Measurements from ENCODE around the gene ZNF473. TPM values are rescaled to one million over a fixed set of nuclear protein-coding genes. Genes with fewer than 3 reads are reported as not detected.

Gene ZNF473
- total RNA-seq, 1 experiment from 2014 or later: 10.0 TPM

DNA sequence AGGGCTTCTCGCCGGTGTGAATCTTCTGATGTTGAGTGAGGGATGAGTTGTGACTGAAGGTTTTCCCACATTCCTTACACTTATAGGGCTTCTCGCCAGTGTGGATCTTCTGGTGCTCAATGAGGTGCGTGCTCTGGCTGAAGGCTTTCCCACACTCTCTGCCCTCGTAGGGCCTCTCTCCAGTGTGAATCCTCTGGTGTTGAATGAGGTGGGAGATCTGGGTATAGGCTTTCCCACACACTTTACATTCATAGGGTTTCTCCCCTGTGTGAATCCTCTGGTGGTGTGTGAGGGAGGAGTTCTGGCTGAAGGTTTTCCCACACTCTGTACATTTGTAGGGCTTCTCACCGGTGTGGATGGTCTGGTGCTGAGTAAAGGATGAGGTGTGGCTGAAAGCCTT is 33.2 kb downstream of the ZNF473 start:
- peaks cover 36% of the 10 kb centered on the region for H3K36me3 Mint-ChIP-seq
- no peak overlapping the region for H3K4me3 Mint-ChIP-seq
- ChIA-PET POLR2A (no interaction called here), CTCF (no interaction called here)
- H3K27me3 Mint-ChIP-seq (ENCODE audit: low read depth): peaks cover 13% of the 10 kb centered on the region
- TF ChIP-seq, protein P1, sequence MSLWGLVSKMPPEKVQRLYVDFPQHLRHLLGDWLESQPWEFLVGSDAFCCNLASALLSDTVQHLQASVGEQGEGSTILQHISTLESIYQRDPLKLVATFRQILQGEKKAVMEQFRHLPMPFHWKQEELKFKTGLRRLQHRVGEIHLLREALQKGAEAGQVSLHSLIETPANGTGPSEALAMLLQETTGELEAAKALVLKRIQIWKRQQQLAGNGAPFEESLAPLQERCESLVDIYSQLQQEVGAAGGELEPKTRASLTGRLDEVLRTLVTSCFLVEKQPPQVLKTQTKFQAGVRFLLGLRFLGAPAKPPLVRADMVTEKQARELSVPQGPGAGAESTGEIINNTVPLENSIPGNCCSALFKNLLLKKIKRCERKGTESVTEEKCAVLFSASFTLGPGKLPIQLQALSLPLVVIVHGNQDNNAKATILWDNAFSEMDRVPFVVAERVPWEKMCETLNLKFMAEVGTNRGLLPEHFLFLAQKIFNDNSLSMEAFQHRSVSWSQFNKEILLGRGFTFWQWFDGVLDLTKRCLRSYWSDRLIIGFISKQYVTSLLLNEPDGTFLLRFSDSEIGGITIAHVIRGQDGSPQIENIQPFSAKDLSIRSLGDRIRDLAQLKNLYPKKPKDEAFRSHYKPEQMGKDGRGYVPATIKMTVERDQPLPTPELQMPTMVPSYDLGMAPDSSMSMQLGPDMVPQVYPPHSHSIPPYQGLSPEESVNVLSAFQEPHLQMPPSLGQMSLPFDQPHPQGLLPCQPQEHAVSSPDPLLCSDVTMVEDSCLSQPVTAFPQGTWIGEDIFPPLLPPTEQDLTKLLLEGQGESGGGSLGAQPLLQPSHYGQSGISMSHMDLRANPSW (CRISPR knock-in tag; conservative IDR thresholded peaks at IDR 0.05; ENCODE audit: low read depth): no peak
- H3K4me1 Mint-ChIP-seq: no peaks in the 10 kb centered on the region
- no peak overlapping the region for H3K27ac Mint-ChIP-seq
- H3K9me3 Mint-ChIP-seq: peaks cover 57% of the 10 kb centered on the region
- DNase-seq (ENCODE audit: low spot score): no peak
- no peak for ATAC-seq

- ATAC-seq (no peak), DNase-seq (ENCODE audit: low spot score) (no peak)
- TF ChIP-seq ZNF317 (CRISPR knock-in tag; IDR thresholded peaks at IDR 0.05; ENCODE audit: borderline replicate concordance, low read depth) (no peak), GABPB1 (CRISPR knock-in tag; IDR thresholded peaks at IDR 0.05) (no peak), ATF6 (CRISPR knock-in tag; IDR thresholded peaks at IDR 0.05) (no peak), ZNF423 (CRISPR knock-in tag; IDR thresholded peaks at IDR 0.05) (no peak), ETV6 (CRISPR knock-in tag; IDR thresholded peaks at IDR 0.05) (no peak), ESRRA (CRISPR knock-in tag; IDR thresholded peaks at IDR 0.05; ENCODE audit: borderline replicate concordance) (no peak), E2F1 (CRISPR knock-in tag; IDR thresholded peaks at IDR 0.05) (no peak), ELF4 (CRISPR knock-in tag; IDR thresholded peaks at IDR 0.05; ENCODE audit: low read depth) (no peak), ATF2 (CRISPR knock-in tag; IDR thresholded peaks at IDR 0.05; ENCODE audit: borderline replicate concordance, low read depth) (no peak), FOXJ3 (CRISPR knock-in tag; IDR thresholded peaks at IDR 0.05; ENCODE audit: borderline replicate concordance) (no peak), MAX (CRISPR knock-in tag; IDR thresholded peaks at IDR 0.05) (no peak)
- TF ChIP-seq, protein P2, sequence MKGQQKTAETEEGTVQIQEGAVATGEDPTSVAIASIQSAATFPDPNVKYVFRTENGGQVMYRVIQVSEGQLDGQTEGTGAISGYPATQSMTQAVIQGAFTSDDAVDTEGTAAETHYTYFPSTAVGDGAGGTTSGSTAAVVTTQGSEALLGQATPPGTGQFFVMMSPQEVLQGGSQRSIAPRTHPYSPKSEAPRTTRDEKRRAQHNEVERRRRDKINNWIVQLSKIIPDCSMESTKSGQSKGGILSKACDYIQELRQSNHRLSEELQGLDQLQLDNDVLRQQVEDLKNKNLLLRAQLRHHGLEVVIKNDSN (CRISPR knock-in tag; IDR thresholded peaks at IDR 0.05): no peak
- TF ChIP-seq, protein P3, sequence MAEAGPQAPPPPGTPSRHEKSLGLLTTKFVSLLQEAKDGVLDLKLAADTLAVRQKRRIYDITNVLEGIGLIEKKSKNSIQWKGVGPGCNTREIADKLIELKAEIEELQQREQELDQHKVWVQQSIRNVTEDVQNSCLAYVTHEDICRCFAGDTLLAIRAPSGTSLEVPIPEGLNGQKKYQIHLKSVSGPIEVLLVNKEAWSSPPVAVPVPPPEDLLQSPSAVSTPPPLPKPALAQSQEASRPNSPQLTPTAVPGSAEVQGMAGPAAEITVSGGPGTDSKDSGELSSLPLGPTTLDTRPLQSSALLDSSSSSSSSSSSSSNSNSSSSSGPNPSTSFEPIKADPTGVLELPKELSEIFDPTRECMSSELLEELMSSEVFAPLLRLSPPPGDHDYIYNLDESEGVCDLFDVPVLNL (CRISPR knock-in tag; IDR thresholded peaks at IDR 0.05; ENCODE audit: borderline replicate concordance, low read depth): no peak
- TF ChIP-seq, protein P4, sequence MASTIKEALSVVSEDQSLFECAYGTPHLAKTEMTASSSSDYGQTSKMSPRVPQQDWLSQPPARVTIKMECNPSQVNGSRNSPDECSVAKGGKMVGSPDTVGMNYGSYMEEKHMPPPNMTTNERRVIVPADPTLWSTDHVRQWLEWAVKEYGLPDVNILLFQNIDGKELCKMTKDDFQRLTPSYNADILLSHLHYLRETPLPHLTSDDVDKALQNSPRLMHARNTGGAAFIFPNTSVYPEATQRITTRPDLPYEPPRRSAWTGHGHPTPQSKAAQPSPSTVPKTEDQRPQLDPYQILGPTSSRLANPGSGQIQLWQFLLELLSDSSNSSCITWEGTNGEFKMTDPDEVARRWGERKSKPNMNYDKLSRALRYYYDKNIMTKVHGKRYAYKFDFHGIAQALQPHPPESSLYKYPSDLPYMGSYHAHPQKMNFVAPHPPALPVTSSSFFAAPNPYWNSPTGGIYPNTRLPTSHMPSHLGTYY (CRISPR knock-in tag; IDR thresholded peaks at IDR 0.05): no peak
- CTCF ChIA-PET: interaction anchor here (0.8 kb wide), 1 partner anchor 9 kb away, joined by 3 read pairs; no protein-coding TSS in a partner anchor
- H3K27ac Mint-ChIP-seq: no peak overlapping the region
- no peak overlapping the region for H3K4me3 Mint-ChIP-seq
- peaks cover 13% of the 10 kb centered on the region for H3K27me3 Mint-ChIP-seq (ENCODE audit: low read depth)
- POLR2A ChIA-PET: no interaction called here
- H3K36me3 Mint-ChIP-seq: peaks cover 37% of the 10 kb centered on the region
- H3K9me3 Mint-ChIP-seq: peaks cover 62% of the 10 kb centered on the region
- no peaks in the 10 kb centered on the region for H3K4me1 Mint-ChIP-seq
These were observed 34.3 kb downstream of the ZNF473 start for GRCh38 chr19:50060107-50060506.

Data from WTC11 (cell line).